ENCODE measurements around the gene PA2G4. TPM values are rescaled to one million over a fixed set of nuclear protein-coding genes. Genes with fewer than 3 reads are reported as not detected.
A peak's percentile ranks its signal among the peaks of the same experiment; 100 is the strongest.

The PA2G4 gene
- total RNA-seq, 2 donors from 2014 or later: 53.2 to 111 TPM

DNA sequence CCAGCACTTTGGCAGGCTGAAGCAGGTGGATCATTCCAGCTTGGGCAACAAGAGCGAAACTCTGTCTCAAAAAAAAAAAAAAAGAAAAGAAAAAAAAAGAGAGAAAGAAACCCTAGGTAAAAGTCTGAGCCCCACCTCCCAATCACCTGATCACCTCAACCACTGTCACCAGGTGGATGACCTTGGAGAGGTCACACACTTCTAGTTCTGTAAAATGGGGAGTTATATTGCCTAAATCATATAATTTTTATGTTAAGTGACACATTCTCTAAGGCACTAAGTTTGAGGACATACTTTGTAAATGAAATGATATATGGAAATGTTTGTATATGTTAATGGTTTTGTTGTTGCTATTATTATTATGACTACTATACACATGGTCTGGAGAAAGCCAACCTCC, 25.9 kb upstream of the PA2G4 start:
- DNase-seq (ENCODE audit: low spot score) (no peak), ATAC-seq (ENCODE audit: insufficient number of reproducible peaks, low FRiP score, low read depth) (no peak)
- Histone ChIP-seq H3K9me3 (no peaks in the 10 kb centered on the region), H3K4me1 (ENCODE audit: control insufficient read depth in 1 of 2, low read depth in 2 of 2) (peaks cover 5 to 21% of the 10 kb centered on the region in 2 donors), H3K4me3 (peak overlapping the region; percentile 79), H3K36me3 (no peaks in the 10 kb centered on the region), H3K27ac (peak overlapping the region in 1 of 2 donors; percentile 71), H3K27me3 (replicated peaks; ENCODE audit: insufficient read depth) (no peaks in the 10 kb centered on the region)
- TF ChIP-seq, protein P1, sequence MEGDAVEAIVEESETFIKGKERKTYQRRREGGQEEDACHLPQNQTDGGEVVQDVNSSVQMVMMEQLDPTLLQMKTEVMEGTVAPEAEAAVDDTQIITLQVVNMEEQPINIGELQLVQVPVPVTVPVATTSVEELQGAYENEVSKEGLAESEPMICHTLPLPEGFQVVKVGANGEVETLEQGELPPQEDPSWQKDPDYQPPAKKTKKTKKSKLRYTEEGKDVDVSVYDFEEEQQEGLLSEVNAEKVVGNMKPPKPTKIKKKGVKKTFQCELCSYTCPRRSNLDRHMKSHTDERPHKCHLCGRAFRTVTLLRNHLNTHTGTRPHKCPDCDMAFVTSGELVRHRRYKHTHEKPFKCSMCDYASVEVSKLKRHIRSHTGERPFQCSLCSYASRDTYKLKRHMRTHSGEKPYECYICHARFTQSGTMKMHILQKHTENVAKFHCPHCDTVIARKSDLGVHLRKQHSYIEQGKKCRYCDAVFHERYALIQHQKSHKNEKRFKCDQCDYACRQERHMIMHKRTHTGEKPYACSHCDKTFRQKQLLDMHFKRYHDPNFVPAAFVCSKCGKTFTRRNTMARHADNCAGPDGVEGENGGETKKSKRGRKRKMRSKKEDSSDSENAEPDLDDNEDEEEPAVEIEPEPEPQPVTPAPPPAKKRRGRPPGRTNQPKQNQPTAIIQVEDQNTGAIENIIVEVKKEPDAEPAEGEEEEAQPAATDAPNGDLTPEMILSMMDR (IDR thresholded peaks at IDR 0.05): no peak

- Histone ChIP-seq H3K36me3 (no peaks in the 10 kb centered on the region), H3K27ac (peak overlapping the region; percentile 62 to 71), H3K4me3 (peak overlapping the region; percentile 79), H3K27me3 (replicated peaks; ENCODE audit: insufficient read depth) (no peaks in the 10 kb centered on the region), H3K9me3 (no peaks in the 10 kb centered on the region), H3K4me1 (ENCODE audit: control insufficient read depth in 1 of 2, low read depth in 2 of 2) (peaks cover 5 to 21% of the 10 kb centered on the region in 2 donors)
- DNase-seq (ENCODE audit: low spot score) (peak; percentile 59), ATAC-seq (ENCODE audit: insufficient number of reproducible peaks, low FRiP score, low read depth) (peak; percentile 66)
- TF ChIP-seq, protein P1 (IDR thresholded peaks at IDR 0.05): peak; percentile 80
These were observed 25.2 kb upstream of the PA2G4 start for GRCh38 chr12:56078931-56079722.

DNA sequence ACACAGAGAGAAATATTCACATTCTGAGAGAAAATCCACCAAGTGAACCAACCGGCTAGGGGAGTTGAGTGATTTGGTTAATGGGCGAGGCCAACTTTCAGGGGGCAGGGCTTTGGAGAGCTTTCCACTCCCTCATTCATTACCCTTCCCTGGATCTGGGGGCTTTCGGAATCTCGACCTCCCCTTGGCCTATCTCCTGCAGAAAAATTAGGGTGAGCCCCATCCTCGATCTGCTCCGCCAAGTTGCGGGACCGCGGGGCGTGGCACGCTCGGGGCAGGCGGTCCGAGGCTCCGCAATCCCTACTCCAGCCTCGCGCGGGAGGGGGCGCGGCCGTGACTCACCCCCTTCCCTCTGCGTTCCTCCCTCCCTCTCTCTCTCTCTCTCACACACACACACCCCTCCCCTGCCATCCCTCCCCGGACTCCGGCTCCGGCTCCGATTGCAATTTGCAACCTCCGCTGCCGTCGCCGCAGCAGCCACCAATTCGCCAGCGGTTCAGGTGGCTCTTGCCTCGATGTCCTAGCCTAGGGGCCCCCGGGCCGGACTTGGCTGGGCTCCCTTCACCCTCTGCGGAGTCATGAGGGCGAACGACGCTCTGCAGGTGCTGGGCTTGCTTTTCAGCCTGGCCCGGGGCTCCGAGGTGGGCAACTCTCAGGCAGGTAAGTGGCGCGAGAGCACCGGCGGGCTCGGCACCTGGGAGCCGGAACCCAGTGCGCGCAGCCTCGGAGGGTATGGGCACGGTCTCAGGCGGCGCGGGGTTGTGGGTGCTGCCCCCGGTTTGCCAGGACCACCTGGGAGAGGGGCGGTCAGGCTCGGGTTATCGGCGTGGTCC, 24.4 kb upstream of the PA2G4 start, which contains the start of gene ERBB3:
TSS of gene ERBB3 (plus strand) at position 443 of the 833 bp plus-strand sequence. CDS start at position 579, 136 bp downstream.
- Histone ChIP-seq H3K4me1 (ENCODE audit: control insufficient read depth in 1 of 2, low read depth in 2 of 2) (peaks cover 5 to 21% of the 10 kb centered on the region in 2 donors), H3K36me3 (no peaks in the 10 kb centered on the region), H3K27ac (peak within 1 kb of the TSS; percentile 62 to 71), H3K27me3 (replicated peaks; ENCODE audit: insufficient read depth) (no peaks in the 10 kb centered on the region), H3K9me3 (no peaks in the 10 kb centered on the region), H3K4me3 (peak within 1 kb of the TSS; percentile 79)
- TF ChIP-seq, protein P1 (IDR thresholded peaks at IDR 0.05): no peak
- DNase-seq (ENCODE audit: low spot score): peak; percentile 59
- ATAC-seq (ENCODE audit: insufficient number of reproducible peaks, low FRiP score, low read depth): peak; percentile 94

GRCh38 chr12:56080556-56081138, 23.7 kb upstream of the PA2G4 start:
- no peak for ATAC-seq (ENCODE audit: insufficient number of reproducible peaks, low FRiP score, low read depth)
- peak overlapping the region; percentile 79 for H3K4me3 ChIP-seq
- DNase-seq (ENCODE audit: low spot score): no peak
- TF ChIP-seq, protein P1 (IDR thresholded peaks at IDR 0.05): no peak
- no peaks in the 10 kb centered on the region for H3K9me3 ChIP-seq
- no peaks in the 10 kb centered on the region for H3K27me3 ChIP-seq (replicated peaks; ENCODE audit: insufficient read depth)
- peaks cover 5 to 21% of the 10 kb centered on the region in 2 donors for H3K4me1 ChIP-seq (ENCODE audit: control insufficient read depth in 1 of 2, low read depth in 2 of 2)
- no peaks in the 10 kb centered on the region for H3K36me3 ChIP-seq
- H3K27ac ChIP-seq: no peak overlapping the region
